K562 (cell line): ENCODE results near the gene TPM4. TPM values are rescaled to one million over a fixed set of nuclear protein-coding genes. Genes with fewer than 3 reads are reported as not detected.
A peak's percentile ranks its signal among the peaks of the same experiment; 100 is the strongest.

Source experiments
- ATAC-seq: fragments of 200-7000 bp; cut with Tn5 transposase; 3 replicates; pipeline ENCODE4 v1.9.1; 2020; ENCODE audit warnings: moderate library complexity
- BruUV-seq: library from RNA; stranded (reverse); fragments of 400-500 nt; replicated peaks from 2 replicates; lab custom pipeline; 2021; lab: Mats Ljungman, UMichigan
- CTCF ChIA-PET: fragments of 300-600 bp; formaldehyde crosslinking; extraction: SDS; loops from one replicate; lab custom pipeline; 2021; ENCODE audit warnings: low intra/inter-chr PET ratio; lab: Yijun Ruan, JAX
- POLR2A ChIA-PET: fragments of 300-600, 350-650 bp; sonication (Branson Sonifier 250); formaldehyde crosslinking; extraction: SDS; loops from one replicate; lab custom pipeline; 2021; ENCODE audit warnings: antibody characterized with exemption, inconsistent platforms; lab: Yijun Ruan, JAX
- DNase-seq, 4 experiments: peaks; one replicate each; pipeline versions ENCODE4 v3.0.0 to v3.0.0-alpha.2; 2011 to 2018; ENCODE audit warnings: low spot score in 3 of 4, mixed read lengths in 3 of 4; ENCODE audit errors: extremely low read depth in 1 of 4
- FAIRE-seq: peaks from 2 replicates; lab custom pipeline; 2011; peaks lifted over from hg19 to GRCh38; lab: Jason Lieb, UNC
- H2AFZ ChIP-seq: 2 replicates; pipeline ENCODE4 v1.6.0; 2011; ENCODE audit warnings: low read depth, low read length, control low read depth, inconsistent platforms
- H3K27ac ChIP-seq: fragments of 200-600 bp; 3 replicates; pipeline ENCODE4 v1.8.0; 2011; ENCODE audit warnings: low read depth, mild to moderate bottlenecking, control low read depth, inconsistent platforms, low read length, moderate library complexity, mixed read lengths; ENCODE audit errors: extremely low read depth
- H3K27me3 ChIP-seq, 2 experiments: fragments of 300-600 bp in 1 of 2; 2 replicates in 1 of 2; 3 replicates in 1 of 2; pipeline versions ENCODE4 v1.6.0 to v1.8.0; 2011; ENCODE audit warnings: inconsistent platforms in 2 of 2, low read length in 2 of 2, mild to moderate bottlenecking in 1 of 2, mixed read lengths in 1 of 2, moderate library complexity in 1 of 2; ENCODE audit not compliant: control insufficient read depth in 2 of 2, insufficient read depth in 2 of 2
- H3K36me3 ChIP-seq: fragments of 300-600 bp; 3 replicates; pipeline ENCODE4 v1.8.0; 2011; ENCODE audit warnings: mild to moderate bottlenecking, low read length, inconsistent platforms; ENCODE audit not compliant: control insufficient read depth, insufficient read depth
- H3K4me1 ChIP-seq, 2 experiments: fragments of 200-600 bp in 1 of 2; replicated peaks in 1 of 2; 2 replicates in 1 of 2; 3 replicates in 1 of 2; pipeline versions ENCODE4 v1.5.1 to v1.8.0; 2011; ENCODE audit warnings: inconsistent platforms in 2 of 2, low read length in 2 of 2, mild to moderate bottlenecking in 1 of 2, mixed read lengths in 1 of 2, moderate library complexity in 1 of 2; ENCODE audit not compliant: control insufficient read depth in 2 of 2, insufficient read depth in 2 of 2
- H3K4me2 ChIP-seq: 2 replicates; pipeline ENCODE4 v1.6.1; 2011; ENCODE audit warnings: low read length, control low read depth, inconsistent platforms, mixed read lengths; ENCODE audit not compliant: insufficient read depth
- H3K4me3 ChIP-seq: fragments of 200-600 bp; sonication (generic), shearing (Covaris generic); 2 replicates; pipeline ENCODE4 v1.5.1; 2016; ENCODE audit warnings: control low read depth, inconsistent platforms
- H3K79me2 ChIP-seq: fragments of 200-600 bp; 3 replicates; pipeline ENCODE4 v1.8.0; 2011; ENCODE audit warnings: low read length, inconsistent platforms; ENCODE audit not compliant: control insufficient read depth, insufficient read depth
- H3K9ac ChIP-seq, 2 experiments: 2 replicates each; pipeline versions ENCODE4 v1.6.0 to v1.6.1; 2011; ENCODE audit warnings: low read depth in 2 of 2, low read length in 2 of 2, control low read depth in 1 of 2, inconsistent platforms in 1 of 2, mild to moderate bottlenecking in 1 of 2, mixed read lengths in 1 of 2; ENCODE audit not compliant: insufficient read depth in 1 of 2
- H3K9me1 ChIP-seq: one replicate; pipeline ENCODE4 v1.6.0; 2011; ENCODE audit warnings: inconsistent platforms, mild to moderate bottlenecking, low read length, moderate library complexity; ENCODE audit not compliant: control insufficient read depth, insufficient read depth
- H3K9me3 ChIP-seq: replicated peaks from 2 replicates; pipeline ENCODE4 v1.5.1; 2011; ENCODE audit warnings: low read depth, low read length, inconsistent platforms; ENCODE audit not compliant: control insufficient read depth, insufficient read depth
- H4K20me1 ChIP-seq: replicated peaks from 2 replicates; pipeline ENCODE4 v1.6.1; 2011; ENCODE audit warnings: low read length, inconsistent platforms, mixed read lengths; ENCODE audit not compliant: control insufficient read depth, insufficient read depth
- NR2C1 ChIP-seq, 2 experiments: fragments of 450-650 bp; IDR thresholded peaks; 2 replicates each; pipeline ENCODE4 v1.6.1; 2017; ENCODE audit warnings: mild to moderate bottlenecking in 2 of 2, antibody characterized with exemption in 1 of 2, inconsistent platforms in 1 of 2, missing compliant biosample characterization in 1 of 2, missing genetic modification characterization in 1 of 2
- TFE3 ChIP-seq: fragments of 450-650 bp; formaldehyde crosslinking; IDR thresholded peaks from 2 replicates; pipeline ENCODE4 v1.4.0; 2020; ENCODE audit warnings: mild to moderate bottlenecking, mixed read lengths
- ZNF316 ChIP-seq: fragments of 450-650 bp; IDR thresholded peaks from 2 replicates; pipeline ENCODE4 v1.6.1; 2016
- WGBS: fragments of 100-300 bp; shearing (Covaris generic); methylation state at CpG from one replicate; pipeline ENCODE4 v1.1.6; 2016; ENCODE audit warnings: low coverage, mixed read lengths; ENCODE audit not compliant: insufficient coverage; ENCODE audit errors: missing lambda C conversion rate; 5-methylcytosine and 5-hydroxymethylcytosine counted together
- in situ Hi-C: fragments of 300-500 bp; cut with MboI; formaldehyde crosslinking; loops from 4 replicates; pipeline ENCODE4 v1.15.0; 2018; ENCODE audit warnings: inconsistent platforms, mixed read lengths
- intact Hi-C: fragments of 100-400 bp; cut with micrococcal nuclease; formaldehyde crosslinking; loops from 2 replicates; pipeline ENCODE4 v1.14.2; 2022
- polyA plus RNA-seq, 8 experiments: library from polyadenylated mRNA; depleted of rRNA in 4 of 8; stranded (reverse) in 5 of 8; unstranded in 3 of 8; fragments of >200 nt; fragmentation: Nextera tagmentation in 2 of 8; fragmentation: Illumina TruSeq in 1 of 8; extraction: Ambion mirVana in 2 of 8; extraction: Trizol in 1 of 8; gene quantifications; 2 replicates each; pipeline versions ENCODE4 v1.2.1 to v1.2.3, GENCODE V29; 2011 to 2014; ENCODE audit warnings: inconsistent platforms in 1 of 8, missing spikeins in 1 of 8
- total RNA-seq, 7 experiments: library from RNA; depleted of rRNA in 6 of 7; stranded (reverse); fragments of >200 nt in 6 of 7; fragmentation: Illumina TruSeq in 2 of 7; extraction: Trizol in 2 of 7; gene quantifications; 2 replicates each; pipeline versions ENCODE4 v1.2.1 to v1.2.3, GENCODE V29; 2011 to 2021; ENCODE audit warnings: low replicate concordance in 1 of 7

TPM4 gene
- total and polyA plus RNA-seq, 9 of the 15 experiments (the other 6 are each of a cell fraction or from before 2014, with no cell fraction given), result 28.1 to 111 (median 77.4) TPM

GRCh38 chr19:16040642-16041041 lies 35.7 kb upstream of the TPM4 start:
- H3K27ac ChIP-seq, result no peak overlapping the region
- no peaks in the 10 kb centered on the region; the same call in 1 of the 2 replicates for H4K20me1 ChIP-seq
- no peak overlapping the region for H3K4me2 ChIP-seq
- no peaks in the 10 kb centered on the region for H3K79me2 ChIP-seq
- no peaks in the 10 kb centered on the region for H3K9me1 ChIP-seq
- no peak for DNase-seq
- H3K36me3 ChIP-seq, result no peaks in the 10 kb centered on the region
- H3K4me1 ChIP-seq, result peaks cover 0 to 14% of the 10 kb centered on the region in 2 experiments; a peak in 3 of 5 replicates
- H2AFZ ChIP-seq, result peak overlapping the region; percentile 75
- H3K27me3 ChIP-seq, result peaks cover 3 to 37% of the 10 kb centered on the region in 2 experiments; a peak in 3 of 5 replicates
- no peak overlapping the region for H3K4me3 ChIP-seq
- H3K9ac ChIP-seq, result no peak overlapping the region
- ATAC-seq, result no peak
- TF ChIP-seq NR2C1 (IDR thresholded peaks at IDR 0.05), result peak; percentile 42; the same call in 1 of the 2 replicates
- TF ChIP-seq NR2C1 (tag; IDR thresholded peaks at IDR 0.05), result no peak
- TF ChIP-seq ZNF316, result 0 out of 2 replicates have a peak, but pooled peaks have one; percentile 3
- no peak for TF ChIP-seq TFE3 (CRISPR knock-in tag)
- no peak for FAIRE-seq
- POLR2A ChIA-PET, result no interaction called here
- CTCF ChIA-PET, result interaction anchor here (1.1 to 3.2 kb wide), 2 partner anchors 142 to 144 kb away, joined by 5 to 29 read pairs; partner anchors contain the start of gene FAM32A
- intact Hi-C loops, result loop anchor here (1.0 to 10.0 kb wide), 3 partner anchors 71 to 416 kb away; partner anchors contain the start of gene RAB8A
- in situ Hi-C loops, result loop anchor here (5.0 to 10.0 kb wide), 2 partner anchors 142 to 344 kb away; no protein-coding TSS in a partner anchor
- no peaks in the 10 kb centered on the region for H3K9me3 ChIP-seq
- 38% methylated on average over 6 of the region's 6 CpGs for WGBS
- BruUV-seq, result no TSS peak
